Upper lobe of right lung (tissue), 1 donor: ENCODE data around the gene OSGEP. TPM values are rescaled to one million over a fixed set of nuclear protein-coding genes. Genes with fewer than 3 reads are reported as not detected.
"Not testable (repeated sequence)": the region's sequence is repeated elsewhere in the genome, so short reads cannot be mapped to it uniquely, and the experiment has no call there.

Source experiments
- ATAC-seq: fragments of 200-7000 bp; cut with Tn5 transposase; one replicate; pipeline ENCODE4 v1.9.1; 2020; ENCODE audit warnings: mild to moderate bottlenecking, moderate library complexity
- DNase-seq: peaks from one replicate; pipeline ENCODE4 v3.0.0-alpha.2; 2020
- H3K27ac ChIP-seq: fragments of 200-600 bp; one replicate; pipeline ENCODE4 v1.8.0; 2022
- H3K27me3 ChIP-seq: fragments of 200-600 bp; one replicate; pipeline ENCODE4 v1.8.0; 2022; ENCODE audit warnings: mild to moderate bottlenecking
- H3K36me3 ChIP-seq: fragments of 200-600 bp; one replicate; pipeline ENCODE4 v1.8.0; 2022
- H3K4me1 ChIP-seq: fragments of 200-600 bp; one replicate; pipeline ENCODE4 v1.8.0; 2022
- H3K4me3 ChIP-seq: fragments of 200-600 bp; one replicate; pipeline ENCODE4 v1.8.0; 2022; ENCODE audit warnings: mild to moderate bottlenecking
- H3K9me3 ChIP-seq: fragments of 200-600 bp; one replicate; pipeline ENCODE4 v1.8.0; 2022
- intact Hi-C: fragments of 100-400 bp; cut with DNase I; formaldehyde crosslinking; loops from one replicate; pipeline ENCODE4 v1.11.0; 2022
- total RNA-seq: library from RNA; stranded (reverse); fragmentation: NEBNext Ultra II Directional; extraction: Animal tissue kit (Norgen Biotek cat#: 25700); gene quantifications from one replicate; pipeline ENCODE4 v1.2.1, GENCODE V29; 2021
- TF ChIP-seq, protein P1 (sequence below): fragments of 200-600 bp; IDR thresholded peaks from one replicate; pipeline ENCODE4 v1.8.0; 2022; ENCODE audit warnings: antibody characterized with exemption
- donor health status: DM: no; HTN: yes; CAD: no; lungs with severe emphysema.

Gene OSGEP
- total RNA-seq, 1 donor from 2014 or later = 33.8 TPM

DNA sequence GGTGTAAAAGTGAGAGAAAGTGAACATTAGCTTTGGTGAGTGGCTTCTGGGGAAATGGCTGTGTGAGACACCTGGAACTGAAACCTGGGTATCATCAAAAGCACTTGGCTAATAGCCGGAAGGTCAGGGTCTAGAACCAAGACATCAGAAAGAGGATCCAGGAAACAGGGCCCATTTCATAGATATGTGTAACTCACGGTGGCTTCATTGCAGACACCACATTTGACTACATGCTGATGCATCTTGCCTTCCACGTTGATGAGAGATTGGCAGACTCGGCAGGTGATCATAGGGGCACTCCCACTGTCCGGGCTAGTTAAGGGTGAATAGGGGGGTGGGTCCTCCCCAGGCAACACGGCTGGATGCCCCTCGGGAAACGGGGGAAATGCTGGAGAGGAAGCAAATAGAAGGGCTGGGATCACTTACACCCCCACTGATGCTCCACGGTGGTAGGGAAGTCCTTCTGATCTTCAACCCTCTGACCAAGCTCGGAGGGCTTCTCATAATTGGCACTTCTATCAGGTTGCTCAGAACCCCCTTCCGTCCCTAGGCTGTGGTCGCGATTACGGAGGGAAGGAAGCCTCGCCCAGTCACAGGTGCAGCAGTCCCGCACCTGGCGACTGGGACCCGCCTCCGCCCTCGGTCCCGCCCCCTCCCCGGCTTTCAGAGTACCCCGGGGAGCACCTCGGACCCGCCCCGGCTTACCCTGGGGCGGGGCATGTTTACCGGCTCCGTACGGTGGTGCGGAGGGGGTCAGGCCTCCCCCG lies 6.0 kb upstream of the OSGEP start:
- peaks cover 33% of the 10 kb centered on the region for H3K4me1 ChIP-seq
- DNase-seq (peak; percentile 87), ATAC-seq (peak; percentile 54)
- peak overlapping the region; percentile 89 for H3K27ac ChIP-seq
- no peaks in the 10 kb centered on the region for H3K9me3 ChIP-seq
- peaks cover 43% of the 10 kb centered on the region for H3K36me3 ChIP-seq
- peak overlapping the region; percentile 97 for H3K4me3 ChIP-seq
- intact Hi-C loops = no loop called here
- no peaks in the 10 kb centered on the region for H3K27me3 ChIP-seq
- TF ChIP-seq, protein P1, sequence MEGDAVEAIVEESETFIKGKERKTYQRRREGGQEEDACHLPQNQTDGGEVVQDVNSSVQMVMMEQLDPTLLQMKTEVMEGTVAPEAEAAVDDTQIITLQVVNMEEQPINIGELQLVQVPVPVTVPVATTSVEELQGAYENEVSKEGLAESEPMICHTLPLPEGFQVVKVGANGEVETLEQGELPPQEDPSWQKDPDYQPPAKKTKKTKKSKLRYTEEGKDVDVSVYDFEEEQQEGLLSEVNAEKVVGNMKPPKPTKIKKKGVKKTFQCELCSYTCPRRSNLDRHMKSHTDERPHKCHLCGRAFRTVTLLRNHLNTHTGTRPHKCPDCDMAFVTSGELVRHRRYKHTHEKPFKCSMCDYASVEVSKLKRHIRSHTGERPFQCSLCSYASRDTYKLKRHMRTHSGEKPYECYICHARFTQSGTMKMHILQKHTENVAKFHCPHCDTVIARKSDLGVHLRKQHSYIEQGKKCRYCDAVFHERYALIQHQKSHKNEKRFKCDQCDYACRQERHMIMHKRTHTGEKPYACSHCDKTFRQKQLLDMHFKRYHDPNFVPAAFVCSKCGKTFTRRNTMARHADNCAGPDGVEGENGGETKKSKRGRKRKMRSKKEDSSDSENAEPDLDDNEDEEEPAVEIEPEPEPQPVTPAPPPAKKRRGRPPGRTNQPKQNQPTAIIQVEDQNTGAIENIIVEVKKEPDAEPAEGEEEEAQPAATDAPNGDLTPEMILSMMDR = no peak

DNA sequence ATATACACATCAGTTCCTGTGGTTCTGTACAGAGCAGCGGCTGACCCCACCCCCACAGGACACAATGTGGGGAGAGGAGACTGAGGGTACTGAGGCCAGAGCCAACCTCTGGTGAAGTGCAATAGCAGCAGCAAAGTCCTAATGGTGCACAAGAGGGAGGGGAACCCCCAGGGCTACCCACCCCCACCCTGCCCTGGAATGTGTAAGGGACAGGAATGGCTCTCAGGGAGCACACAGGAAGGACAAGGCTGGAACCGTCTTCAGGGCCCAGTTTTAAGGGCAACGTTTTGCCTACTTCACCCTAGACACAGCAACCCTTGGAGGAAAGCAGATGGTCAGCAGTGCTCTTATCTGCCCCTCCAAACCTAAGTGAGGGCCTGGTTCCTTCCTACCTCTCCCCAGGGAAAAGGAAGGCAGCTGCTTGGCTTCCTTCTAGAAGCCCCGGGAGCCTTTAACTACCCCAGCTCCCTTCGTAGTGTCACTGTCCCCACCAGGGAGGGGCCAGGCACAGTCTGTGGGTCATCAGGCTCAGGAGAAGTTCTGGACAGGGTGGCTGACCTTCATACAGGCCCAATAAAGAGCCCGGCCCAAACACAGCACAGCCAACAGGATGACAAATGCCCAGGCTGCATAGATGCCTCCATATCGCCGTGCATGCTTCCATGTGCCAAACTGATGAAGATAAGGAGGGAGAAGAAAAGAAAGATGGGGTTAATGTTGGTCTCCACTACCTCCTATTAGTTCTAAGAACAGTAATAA lies 3.6 kb upstream of the OSGEP start:
- ATAC-seq (no peak), DNase-seq (no peak)
- peaks cover 44% of the 10 kb centered on the region for H3K4me1 ChIP-seq

DNA sequence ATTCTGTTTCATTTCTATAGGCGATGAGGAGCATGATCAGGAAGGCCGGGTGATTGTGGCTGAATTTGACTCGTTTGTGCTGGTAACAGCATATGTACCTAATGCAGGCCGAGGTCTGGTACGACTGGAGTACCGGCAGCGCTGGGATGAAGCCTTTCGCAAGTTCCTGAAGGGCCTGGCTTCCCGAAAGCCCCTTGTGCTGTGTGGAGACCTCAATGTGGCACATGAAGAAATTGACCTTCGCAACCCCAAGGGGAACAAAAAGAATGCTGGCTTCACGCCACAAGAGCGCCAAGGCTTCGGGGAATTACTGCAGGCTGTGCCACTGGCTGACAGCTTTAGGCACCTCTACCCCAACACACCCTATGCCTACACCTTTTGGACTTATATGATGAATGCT lies 2.4 kb upstream of the OSGEP start:
- peaks cover 48% of the 10 kb centered on the region for H3K36me3 ChIP-seq
- no peak for ATAC-seq
- TF ChIP-seq, protein P1 = no peak
- H3K4me1 ChIP-seq = peaks cover 44% of the 10 kb centered on the region
- intact Hi-C loops = no loop called here
- H3K9me3 ChIP-seq = no peaks in the 10 kb centered on the region
- no peaks in the 10 kb centered on the region for H3K27me3 ChIP-seq
- DNase-seq = no peak
- H3K4me3 ChIP-seq = no peak overlapping the region
- no peak overlapping the region for H3K27ac ChIP-seq

More for the DNA sequence above, 3.6 kb upstream of the OSGEP start:
- Histone ChIP-seq H3K9me3 (no peaks in the 10 kb centered on the region), H3K36me3 (peaks cover 43% of the 10 kb centered on the region), H3K4me3 (no peak overlapping the region), H3K27me3 (no peaks in the 10 kb centered on the region), H3K27ac (no peak overlapping the region)
- intact Hi-C loops = no loop called here
- TF ChIP-seq, protein P1 = no peak

DNA sequence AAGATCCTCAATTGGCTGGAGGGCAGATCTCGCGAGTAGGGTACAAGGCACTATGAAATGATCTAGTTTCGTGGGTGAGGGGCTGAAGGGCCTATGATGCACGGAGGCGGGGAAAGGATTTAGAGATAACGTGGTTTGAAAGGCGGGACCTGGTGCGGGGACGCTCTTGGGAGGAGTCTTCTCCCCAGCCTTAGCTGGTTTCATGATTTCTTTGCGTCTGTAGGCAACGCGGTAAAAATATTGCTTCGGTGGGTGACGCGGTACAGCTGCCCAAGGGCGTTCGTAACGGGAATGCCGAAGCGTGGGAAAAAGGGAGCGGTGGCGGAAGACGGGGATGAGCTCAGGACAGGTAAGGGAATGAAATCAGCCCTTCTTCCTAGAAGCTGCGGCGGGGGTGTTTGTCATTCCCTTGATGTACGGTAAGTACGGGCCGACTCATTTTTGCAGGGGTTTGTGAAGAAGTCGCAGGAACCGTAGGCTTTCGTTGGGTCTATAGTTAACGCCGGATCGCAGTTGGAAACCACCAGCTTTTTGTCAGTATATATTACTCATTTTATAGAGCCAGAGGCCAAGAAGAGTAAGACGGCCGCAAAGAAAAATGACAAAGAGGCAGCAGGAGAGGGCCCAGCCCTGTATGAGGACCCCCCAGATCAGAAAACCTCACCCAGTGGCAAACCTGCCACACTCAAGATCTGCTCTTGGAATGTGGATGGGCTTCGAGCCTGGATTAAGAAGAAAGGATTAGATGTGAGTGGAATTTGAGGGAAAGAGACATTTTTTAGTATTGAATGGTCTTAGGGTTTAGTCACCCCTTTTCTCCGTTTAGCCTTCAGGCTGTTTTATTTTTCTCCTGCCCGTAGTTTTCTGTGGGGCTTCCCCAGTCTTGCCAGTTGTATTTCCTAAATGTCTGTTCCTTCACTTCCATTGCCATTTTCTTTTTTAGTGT lies 1.0 kb upstream of the OSGEP start:
- Histone ChIP-seq H3K9me3 (no peaks in the 10 kb centered on the region), H3K4me1 (peaks cover 43% of the 10 kb centered on the region), H3K4me3 (peak overlapping the region; percentile 74), H3K27ac (peak overlapping the region; percentile 92), H3K27me3 (no peaks in the 10 kb centered on the region), H3K36me3 (peaks cover 62% of the 10 kb centered on the region)
- peak; percentile 69 for ATAC-seq
- TF ChIP-seq, protein P1 = no peak
- DNase-seq = no peak
- intact Hi-C loops = no loop called here

DNA sequence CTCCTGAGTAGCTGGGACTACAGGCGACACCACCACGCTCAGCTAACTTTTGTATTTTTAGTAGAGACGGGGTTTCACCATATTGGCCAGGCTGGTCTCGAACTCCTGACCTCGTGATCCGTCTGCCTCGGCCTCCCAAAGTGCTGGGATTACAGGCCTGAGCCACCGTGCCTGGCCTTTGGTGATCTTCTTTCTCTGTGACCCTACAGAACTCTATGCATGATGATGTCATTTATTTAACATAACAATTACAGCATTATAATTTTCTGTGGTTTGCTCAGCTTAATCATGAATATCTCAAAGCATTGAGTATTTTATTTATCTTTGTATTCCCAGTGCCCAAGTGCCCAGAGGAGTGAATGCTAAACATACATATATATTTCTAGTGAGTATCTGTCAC lies 1.8 kb downstream of the OSGEP start:
- ATAC-seq, H3K9me3 ChIP-seq, H3K27me3 ChIP-seq, DNase-seq, H3K4me3 ChIP-seq, H3K27ac ChIP-seq, intact Hi-C loops: not testable (repeated sequence)
- Histone ChIP-seq H3K36me3 (peaks cover 64% of the 10 kb centered on the region), H3K4me1 (peaks cover 27% of the 10 kb centered on the region)
